Activated CD8-positive, alpha-beta memory T cell treated with anti-CD3 and anti-CD28 coated beads, Interleukin-2, amount 50 U/mL, for 4 hours (primary cell): ENCODE results near the gene NYAP2.

Experiments
- DNase-seq: peaks from one replicate; pipeline ENCODE4 v3.0.0-alpha.2; 2020

Gene NYAP2

GRCh38 chr2:225431105-225431863, 31.8 kb downstream of the NYAP2 start:
- DNase-seq: no peak

- no peak for DNase-seq
Measured at GRCh38 chr2:225434014-225434413, 34.5 kb downstream of the NYAP2 start.

- DNase-seq: no peak
Measured at GRCh38 chr2:225437319-225437718, 37.8 kb downstream of the NYAP2 start.

- no peak for DNase-seq
Measured at GRCh38 chr2:225438248-225438647, 38.7 kb downstream of the NYAP2 start.

GRCh38 chr2:225452677-225453076, 53.2 kb downstream of the NYAP2 start:
- no peak for DNase-seq

GRCh38 chr2:225454412-225454811, 54.9 kb downstream of the NYAP2 start:
- no peak for DNase-seq

GRCh38 chr2:225456619-225457260, 57.2 kb downstream of the NYAP2 start:
- DNase-seq: no peak

- DNase-seq: no peak
Measured at GRCh38 chr2:225457482-225457881, 58.0 kb downstream of the NYAP2 start.

GRCh38 chr2:225458431-225459117, 59.1 kb downstream of the NYAP2 start:
- DNase-seq: no peak

- DNase-seq: no peak
Measured at GRCh38 chr2:225462417-225462816, 62.9 kb downstream of the NYAP2 start.

- DNase-seq: no peak
Measured at GRCh38 chr2:225462945-225463344, 63.4 kb downstream of the NYAP2 start.

GRCh38 chr2:225463449-225463848, 63.9 kb downstream of the NYAP2 start:
- no peak for DNase-seq

- no peak for DNase-seq
Measured at GRCh38 chr2:225464346-225465025, 65.0 kb downstream of the NYAP2 start.

GRCh38 chr2:225465827-225466226, 66.3 kb downstream of the NYAP2 start:
- no peak for DNase-seq

GRCh38 chr2:225466891-225467604, 67.5 kb downstream of the NYAP2 start:
- no peak for DNase-seq

- DNase-seq: no peak
Measured at GRCh38 chr2:225468131-225468530, 68.6 kb downstream of the NYAP2 start.

- DNase-seq: no peak
Measured at GRCh38 chr2:225471039-225471438, 71.5 kb downstream of the NYAP2 start.

- DNase-seq: no peak
Measured at GRCh38 chr2:225471482-225471881, 72.0 kb downstream of the NYAP2 start.

GRCh38 chr2:225472161-225472560, 72.7 kb downstream of the NYAP2 start:
- no peak for DNase-seq

- DNase-seq: no peak
Measured at GRCh38 chr2:225479386-225479785, 79.9 kb downstream of the NYAP2 start.

- DNase-seq: no peak
Measured at GRCh38 chr2:225484751-225485150, 85.2 kb downstream of the NYAP2 start.

GRCh38 chr2:225486236-225486635, 86.7 kb downstream of the NYAP2 start:
- no peak for DNase-seq
